ENCODE results near the gene CDHR2.

CDHR2 gene

DNA sequence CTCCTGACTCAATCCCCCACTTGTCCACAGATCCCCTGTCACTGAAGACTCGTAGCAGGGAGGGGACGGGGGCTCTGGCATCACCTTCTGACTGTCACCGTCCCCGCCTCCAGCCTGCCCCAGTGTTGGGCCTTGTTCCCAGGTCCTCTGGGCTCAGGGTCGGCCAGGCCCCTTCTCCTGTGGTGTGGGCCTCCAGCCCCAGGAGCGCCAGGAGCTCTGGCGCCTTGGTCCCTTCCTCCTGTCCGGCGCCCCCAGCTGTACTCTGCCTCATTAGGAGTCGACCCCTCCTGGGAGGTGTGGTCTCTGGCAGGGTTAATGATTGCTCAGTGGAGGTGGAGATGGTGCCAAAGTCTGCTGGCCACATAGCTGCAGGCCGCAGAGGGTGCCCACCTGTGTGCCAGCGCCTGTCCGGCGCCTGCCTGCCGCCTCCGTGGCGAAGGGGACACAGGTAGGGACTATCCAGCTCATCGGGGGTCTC is at the start of gene CDHR2:
CDHR2 (plus strand) TSS at position 376 of the 478 bp plus-strand sequence. CDS start 16,011 bp downstream, outside the sequence.
- DNase-seq (ENCODE audit: low read depth) = no peak

- DNase-seq (ENCODE audit: low read depth) = no peak
Measured at GRCh38 chr5:176500511-176500910, 48.6 kb upstream of the CDHR2 start.

DNA sequence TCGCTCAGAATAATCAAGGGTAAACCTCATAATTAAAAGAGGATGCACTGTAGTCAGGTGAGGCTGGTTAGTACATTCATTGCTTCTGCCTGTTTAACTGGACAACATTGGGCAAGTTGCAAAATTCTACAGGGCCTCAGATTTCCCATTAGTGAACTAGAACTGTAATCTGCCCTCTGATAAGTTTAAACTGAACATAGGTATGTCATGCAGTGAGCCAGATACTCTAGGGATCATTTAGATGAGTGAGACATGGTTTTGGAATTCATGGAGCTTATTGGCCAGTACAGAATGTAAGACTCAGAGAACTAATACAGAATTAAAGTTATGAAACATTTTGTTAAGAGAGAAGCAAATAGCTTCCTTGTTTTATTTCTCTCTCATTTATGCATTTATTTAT is 47.8 kb upstream of the CDHR2 start:
- DNase-seq (ENCODE audit: low read depth) = no peak

- no peak for DNase-seq (ENCODE audit: low read depth)
Measured at GRCh38 chr5:176503496-176503895, 45.6 kb upstream of the CDHR2 start.

DNA sequence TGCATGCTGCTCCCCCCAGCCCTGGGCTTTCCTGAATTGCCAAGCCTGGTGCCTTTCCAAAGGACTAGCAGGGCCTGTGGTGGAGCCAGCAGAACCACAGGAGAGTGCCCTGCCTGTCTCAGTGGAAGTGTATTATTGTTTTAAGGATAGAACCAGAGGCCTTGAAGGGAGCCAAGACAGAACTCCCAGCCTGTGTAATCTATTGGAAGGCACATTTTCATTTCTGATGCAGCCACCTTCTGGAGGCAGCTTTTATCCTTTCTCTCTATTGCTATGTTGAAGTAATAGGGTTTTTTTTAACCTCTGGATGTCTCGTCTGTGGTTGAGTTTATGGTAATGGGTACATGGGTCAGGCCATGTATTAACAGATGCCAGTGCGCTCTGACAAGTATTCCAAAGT is 41.2 kb upstream of the CDHR2 start:
- no peak for DNase-seq (ENCODE audit: low read depth)

GRCh38 chr5:176508603-176509002 is 40.5 kb upstream of the CDHR2 start:
- DNase-seq (ENCODE audit: low read depth) = no peak

DNA sequence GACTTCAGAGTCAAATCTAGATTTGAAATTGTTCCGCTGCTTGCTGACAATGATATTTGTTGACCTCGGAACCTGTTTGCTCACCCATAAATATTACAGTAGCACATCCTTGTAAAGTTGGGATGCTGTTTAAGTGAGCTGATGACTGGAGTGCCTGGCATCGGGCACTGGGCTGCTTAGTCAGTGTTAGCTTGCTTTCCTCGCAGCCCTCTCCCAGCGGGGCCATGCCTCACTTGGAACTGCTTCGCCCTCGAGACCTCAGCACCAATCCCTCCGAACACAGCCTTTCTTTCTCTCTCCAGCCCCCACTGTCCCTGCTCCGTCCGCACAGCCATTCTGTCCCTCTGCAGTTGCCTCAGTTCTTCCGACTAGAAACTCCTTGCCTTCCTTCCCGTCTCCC is 35.4 kb upstream of the CDHR2 start:
- DNase-seq (ENCODE audit: low read depth) = no peak

DNA sequence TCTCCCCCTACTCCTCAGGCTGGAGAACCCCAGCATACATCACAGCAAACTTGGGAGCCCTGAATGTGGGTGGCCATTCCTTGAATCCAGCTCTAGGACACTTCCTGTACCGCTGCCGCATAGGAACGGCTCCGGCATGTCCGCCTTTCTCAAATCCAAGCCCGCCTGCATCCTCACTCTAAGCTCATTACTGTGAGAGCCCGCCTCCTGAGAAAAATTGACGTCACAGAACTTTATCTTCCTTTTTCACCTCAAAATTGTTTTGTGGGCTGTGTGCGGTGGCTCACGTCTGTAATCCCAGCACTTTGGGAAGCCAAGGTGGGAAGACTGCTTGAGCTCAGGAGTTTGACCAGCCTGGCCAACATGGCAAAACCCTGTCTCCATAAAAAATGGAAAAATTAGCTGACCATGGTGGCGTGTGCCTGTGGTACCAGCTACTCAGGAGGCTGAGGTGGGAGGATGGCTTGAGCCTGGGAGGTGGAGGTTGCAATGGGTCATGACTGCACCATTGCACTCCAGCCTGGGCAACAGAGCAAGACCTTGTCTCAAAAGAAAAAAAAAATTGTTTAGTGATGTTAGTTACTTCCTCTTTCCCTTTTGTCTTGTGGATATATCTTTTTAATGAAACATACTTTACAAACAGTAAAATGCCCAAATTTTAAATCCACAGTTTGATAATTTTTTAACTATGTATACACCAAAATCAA is 34.7 kb upstream of the CDHR2 start:
- no peak for DNase-seq (ENCODE audit: low read depth)

GRCh38 chr5:176515396-176515795 is 33.7 kb upstream of the CDHR2 start:
- no peak for DNase-seq (ENCODE audit: low read depth)

GRCh38 chr5:176517053-176517661 is 32.0 kb upstream of the CDHR2 start:
- no peak for DNase-seq (ENCODE audit: low read depth)

- DNase-seq (ENCODE audit: low read depth) = no peak
Measured at GRCh38 chr5:176519810-176520720, 29.1 kb upstream of the CDHR2 start.

DNA sequence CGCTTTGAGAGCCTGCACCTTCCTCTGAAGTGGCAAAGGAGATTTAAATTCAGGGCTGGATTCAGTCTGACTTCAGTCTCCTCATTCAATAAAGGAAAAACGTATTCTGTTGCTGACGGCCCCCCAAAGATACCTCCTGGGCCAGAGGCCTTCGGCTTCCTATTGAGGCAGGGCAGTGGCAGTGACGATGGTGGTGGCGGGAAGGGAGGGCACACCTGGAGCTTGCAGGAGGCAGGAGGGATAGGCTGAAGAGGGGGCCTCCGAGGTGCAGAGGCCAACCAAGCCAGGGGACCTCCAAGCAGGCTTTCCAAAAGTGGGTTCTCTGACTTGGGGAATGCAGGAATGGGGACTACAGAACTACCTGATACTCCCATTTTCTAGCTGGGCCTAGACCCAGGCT is 27.9 kb upstream of the CDHR2 start:
- DNase-seq (ENCODE audit: low read depth) = no peak

GRCh38 chr5:176521699-176522263 is 27.4 kb upstream of the CDHR2 start:
- no peak for DNase-seq (ENCODE audit: low read depth)

DNA sequence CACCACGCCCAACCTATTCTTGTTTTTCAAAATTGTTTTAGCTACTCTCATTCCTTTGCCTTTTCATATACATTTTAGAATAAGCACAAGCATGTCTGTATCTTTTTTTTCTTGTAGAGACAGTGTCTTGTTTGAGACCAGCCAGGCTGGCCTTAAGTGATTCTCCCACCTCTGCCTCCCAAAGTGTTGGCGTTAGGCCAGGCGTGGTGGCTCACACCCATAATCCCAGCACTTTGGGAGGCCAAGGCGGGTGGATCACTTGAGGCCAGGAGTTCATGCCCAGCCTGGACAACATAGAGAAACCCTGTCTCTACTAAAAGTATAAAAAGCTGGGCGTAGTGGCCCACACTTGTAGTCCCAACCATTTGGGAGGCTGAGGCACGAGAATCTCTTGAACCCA is 25.0 kb upstream of the CDHR2 start:
- DNase-seq (ENCODE audit: low read depth) = no peak

DNA sequence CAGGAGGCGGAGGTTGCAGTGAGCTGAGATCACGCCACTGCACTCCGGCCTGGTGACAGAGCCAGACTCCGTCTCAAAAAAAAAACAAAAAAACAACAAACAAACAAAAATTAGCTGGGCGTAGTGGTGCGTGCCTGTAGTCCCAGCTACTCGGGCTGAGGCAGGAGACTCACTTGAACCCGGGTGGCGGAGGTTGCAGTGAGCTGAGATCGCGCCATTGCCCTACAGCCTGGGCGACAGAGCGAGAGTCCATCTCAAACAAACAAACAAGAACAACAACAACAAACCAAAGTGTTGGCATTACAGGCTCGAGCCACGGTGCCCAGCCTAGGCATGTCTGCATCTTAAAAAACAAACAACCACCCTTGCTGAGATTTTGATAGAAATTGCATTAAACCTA is 24.2 kb upstream of the CDHR2 start:
- no peak for DNase-seq (ENCODE audit: low read depth)

DNA sequence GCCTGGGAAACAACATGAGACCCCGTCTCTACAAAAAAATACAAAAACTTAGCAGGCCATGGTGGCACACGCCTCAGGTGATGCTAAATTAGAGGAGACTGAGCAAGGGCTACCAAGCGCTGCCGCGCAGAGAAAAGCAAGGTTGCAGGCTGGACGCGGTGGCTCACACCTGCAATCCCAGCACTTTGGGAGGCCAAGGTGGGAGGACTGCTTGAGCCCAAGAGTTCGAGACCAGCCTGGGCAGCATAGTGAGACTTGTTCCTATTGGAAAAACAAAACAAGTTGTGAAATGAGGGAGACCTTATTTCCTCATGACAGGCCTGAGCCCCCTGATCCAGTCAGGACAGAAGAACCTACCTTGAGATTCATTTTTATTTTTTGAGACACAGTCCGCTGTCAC is 23.5 kb upstream of the CDHR2 start:
- DNase-seq (ENCODE audit: low read depth) = no peak

DNA sequence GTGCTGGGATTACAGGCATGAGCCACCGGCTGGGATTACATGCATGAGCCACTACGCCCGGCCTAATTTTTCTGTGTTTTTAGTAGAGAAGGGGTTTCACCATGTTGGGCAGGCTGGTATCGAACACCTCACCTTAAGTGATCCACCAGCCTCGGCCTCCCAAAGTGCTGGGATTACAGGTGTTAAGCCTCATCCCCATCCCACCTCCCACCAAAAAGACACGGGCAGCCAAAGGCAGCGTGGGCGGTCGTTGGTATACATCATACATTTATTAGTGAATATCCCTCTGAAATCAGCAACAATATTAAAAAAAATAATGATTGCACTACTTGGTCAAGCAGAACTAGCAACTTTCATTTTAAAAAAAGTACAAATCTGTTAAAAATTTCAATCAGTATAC is 22.7 kb upstream of the CDHR2 start:
- DNase-seq (ENCODE audit: low read depth) = no peak

- DNase-seq (ENCODE audit: low read depth) = no peak
Measured at GRCh38 chr5:176527246-176528222, 21.6 kb upstream of the CDHR2 start.

DNA sequence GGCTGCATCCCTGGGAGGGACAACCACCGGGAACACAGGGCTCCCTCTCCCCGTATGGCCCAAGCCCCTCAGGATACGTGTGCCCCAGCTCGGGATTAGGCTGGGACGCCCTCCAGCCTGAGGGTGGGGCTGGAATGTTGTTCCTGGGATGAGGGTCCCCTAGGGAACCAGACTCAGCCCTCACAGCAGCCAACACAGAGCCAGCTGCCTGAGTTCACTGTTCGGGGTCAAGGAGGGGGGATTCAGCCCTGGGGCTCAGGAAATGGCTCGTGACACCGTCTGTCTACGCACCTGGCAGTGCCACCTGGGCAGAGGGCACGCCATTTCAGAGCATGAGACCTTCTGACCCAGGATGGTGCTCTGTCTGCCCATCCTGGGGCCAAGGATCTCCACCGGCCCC is 20.8 kb upstream of the CDHR2 start:
- no peak for DNase-seq (ENCODE audit: low read depth)

DNA sequence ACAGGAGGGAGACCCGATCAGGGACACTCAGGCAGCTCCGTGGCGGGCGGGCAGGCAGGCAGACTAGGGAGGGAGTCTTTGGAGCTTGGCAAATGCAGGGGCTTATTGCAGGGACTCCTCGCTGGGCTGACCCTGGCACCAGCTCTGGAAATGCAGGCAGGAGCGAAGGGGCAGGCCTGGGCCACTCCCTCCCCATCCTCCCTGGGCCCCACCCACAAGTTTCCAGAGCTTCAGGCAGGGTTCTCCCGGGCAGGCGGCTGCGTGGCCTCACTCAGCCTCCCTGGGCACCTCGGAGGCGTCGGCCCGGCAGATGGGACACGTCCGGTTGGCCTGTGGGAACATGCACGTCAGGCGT is 20.4 kb upstream of the CDHR2 start:
- DNase-seq (ENCODE audit: low read depth) = no peak

GRCh38 chr5:176529116-176529740 is 19.9 kb upstream of the CDHR2 start:
- no peak for DNase-seq (ENCODE audit: low read depth)
